GM21529 (cell line): ENCODE data around the gene BLID.

ENCODE experiments used
- ATAC-seq: cut with Tn5 transposase; IDR thresholded peaks from one replicate; pipeline ENCODE4 v1.9.1; 2021; ENCODE audit not compliant: unreplicated experiment

BLID gene

GRCh38 chr11:122115524-122116379, at the start of gene BLID:
Gene BLID (minus strand): TSS chr11:122116215. CDS start chr11:122115922, 293 bp downstream.
- ATAC-seq = no peak

- no peak for ATAC-seq
These were observed 47.2 kb upstream of the BLID start for GRCh38 chr11:122163053-122163819.

- no peak for ATAC-seq
These were observed 46.1 kb upstream of the BLID start for GRCh38 chr11:122162095-122162494.

- no peak for ATAC-seq
These were observed 45.0 kb upstream of the BLID start for GRCh38 chr11:122160841-122161590.

- ATAC-seq = no peak
These were observed 43.8 kb upstream of the BLID start for GRCh38 chr11:122159861-122160260.

- ATAC-seq = no peak
These were observed 43.2 kb upstream of the BLID start for GRCh38 chr11:122159173-122159721.

GRCh38 chr11:122158171-122158570, 42.2 kb upstream of the BLID start:
- no peak for ATAC-seq

- ATAC-seq = no peak
These were observed 41.7 kb upstream of the BLID start for GRCh38 chr11:122157653-122158161.

- no peak for ATAC-seq
These were observed 40.9 kb upstream of the BLID start for GRCh38 chr11:122156940-122157382.

- ATAC-seq = no peak
These were observed 39.9 kb upstream of the BLID start for GRCh38 chr11:122155765-122156527.

- ATAC-seq = no peak
These were observed 39.0 kb upstream of the BLID start for GRCh38 chr11:122154994-122155393.

- no peak for ATAC-seq
These were observed 38.2 kb upstream of the BLID start for GRCh38 chr11:122154227-122154626.

GRCh38 chr11:122153746-122154145, 37.7 kb upstream of the BLID start:
- ATAC-seq = no peak

- no peak for ATAC-seq
These were observed 34.5 kb upstream of the BLID start for GRCh38 chr11:122150216-122151124.

- no peak for ATAC-seq
These were observed 33.2 kb upstream of the BLID start for GRCh38 chr11:122149202-122149601.

GRCh38 chr11:122146475-122146874, 30.5 kb upstream of the BLID start:
- ATAC-seq = no peak

GRCh38 chr11:122145715-122146274, 29.8 kb upstream of the BLID start:
- ATAC-seq = no peak

GRCh38 chr11:122144752-122145151, 28.7 kb upstream of the BLID start:
- no peak for ATAC-seq

- no peak for ATAC-seq
These were observed 25.7 kb upstream of the BLID start for GRCh38 chr11:122141725-122142124.
